ENCODE measurements around the gene CTSC. TPM values are rescaled to one million over a fixed set of nuclear protein-coding genes. Genes with fewer than 3 reads are reported as not detected.
A peak's percentile ranks its signal among the peaks of the same experiment; 100 is the strongest.
"Not testable (repeated sequence)": the region's sequence is repeated elsewhere in the genome, so short reads cannot be mapped to it uniquely, and the experiment has no call there.

Gene CTSC
- total RNA-seq, 1 donor from 2014 or later, result 20.3 TPM

GRCh38 chr11:88297421-88297820 is 40.1 kb downstream of the CTSC start:
- DNase-seq (no peak), ATAC-seq (no peak)
- intact Hi-C loops (cut with micrococcal nuclease), result no loop called here

GRCh38 chr11:88295028-88295427 is 42.5 kb downstream of the CTSC start:
- intact Hi-C loops (cut with micrococcal nuclease), result no loop called here
- ATAC-seq, result no peak
- DNase-seq, result no peak

- ATAC-seq (peak; percentile 26), DNase-seq (no peak)
- intact Hi-C loops (cut with micrococcal nuclease), result no loop called here
Measured at GRCh38 chr11:88293931-88294330, 43.6 kb downstream of the CTSC start.

DNA sequence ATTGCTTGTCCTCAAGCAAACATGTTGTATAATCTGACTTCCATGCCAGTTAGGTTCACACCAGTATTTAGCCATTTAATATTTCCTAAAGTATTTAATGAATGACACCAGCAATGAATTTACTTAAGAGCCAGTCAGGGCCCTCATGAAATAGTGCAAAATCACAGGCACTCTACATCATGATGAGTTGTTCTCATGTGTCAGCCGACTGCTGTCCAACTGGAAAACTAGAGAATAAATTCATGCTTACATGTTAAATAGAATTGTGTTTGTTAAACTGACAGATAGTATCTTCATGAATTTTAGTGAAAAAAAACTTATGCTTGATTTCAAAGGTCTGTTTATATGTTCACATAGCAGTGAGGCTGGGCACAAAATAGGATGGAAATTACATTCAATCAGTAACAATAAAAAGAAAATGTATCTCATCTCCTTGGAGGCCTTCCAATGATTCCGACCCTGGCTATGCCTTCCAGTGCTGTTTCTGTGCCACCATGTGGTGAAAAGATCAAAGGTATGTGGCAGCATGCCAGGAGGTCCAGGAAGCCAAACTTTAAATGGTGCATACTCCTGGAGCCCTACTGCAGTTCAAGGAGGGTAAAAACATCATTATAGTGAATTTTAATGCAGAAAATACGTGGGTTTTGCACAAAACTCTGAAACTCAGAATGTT is 45.2 kb downstream of the CTSC start:
- intact Hi-C loops (cut with micrococcal nuclease), result no loop called here
- ATAC-seq (no peak), DNase-seq (no peak)

DNA sequence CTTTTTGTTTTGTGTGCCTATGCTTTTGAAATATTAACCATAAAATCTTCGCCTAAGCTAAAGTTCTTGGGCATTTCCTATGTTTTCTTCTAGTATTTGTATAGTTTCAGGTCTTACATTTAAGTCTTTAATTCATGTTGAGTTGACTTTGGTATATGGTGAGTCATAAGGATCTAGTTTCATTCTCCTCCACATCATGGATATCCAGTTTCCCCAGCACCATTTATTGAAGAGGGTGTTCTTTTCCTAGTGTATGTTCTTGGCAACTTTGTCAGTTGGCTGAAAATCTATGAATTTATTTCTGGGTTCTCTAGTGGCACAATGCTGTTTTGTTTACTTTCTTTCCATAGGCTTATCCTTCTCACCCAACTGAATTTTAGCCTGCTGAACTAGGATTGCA is 49.0 kb downstream of the CTSC start:
- ATAC-seq, result no peak
- no peak for DNase-seq
- intact Hi-C loops (cut with micrococcal nuclease), result no loop called here

- peak; percentile 18 for ATAC-seq
- DNase-seq, result no peak
- intact Hi-C loops (cut with micrococcal nuclease), result no loop called here
Measured at GRCh38 chr11:88284336-88285050, 53.0 kb downstream of the CTSC start.

DNA sequence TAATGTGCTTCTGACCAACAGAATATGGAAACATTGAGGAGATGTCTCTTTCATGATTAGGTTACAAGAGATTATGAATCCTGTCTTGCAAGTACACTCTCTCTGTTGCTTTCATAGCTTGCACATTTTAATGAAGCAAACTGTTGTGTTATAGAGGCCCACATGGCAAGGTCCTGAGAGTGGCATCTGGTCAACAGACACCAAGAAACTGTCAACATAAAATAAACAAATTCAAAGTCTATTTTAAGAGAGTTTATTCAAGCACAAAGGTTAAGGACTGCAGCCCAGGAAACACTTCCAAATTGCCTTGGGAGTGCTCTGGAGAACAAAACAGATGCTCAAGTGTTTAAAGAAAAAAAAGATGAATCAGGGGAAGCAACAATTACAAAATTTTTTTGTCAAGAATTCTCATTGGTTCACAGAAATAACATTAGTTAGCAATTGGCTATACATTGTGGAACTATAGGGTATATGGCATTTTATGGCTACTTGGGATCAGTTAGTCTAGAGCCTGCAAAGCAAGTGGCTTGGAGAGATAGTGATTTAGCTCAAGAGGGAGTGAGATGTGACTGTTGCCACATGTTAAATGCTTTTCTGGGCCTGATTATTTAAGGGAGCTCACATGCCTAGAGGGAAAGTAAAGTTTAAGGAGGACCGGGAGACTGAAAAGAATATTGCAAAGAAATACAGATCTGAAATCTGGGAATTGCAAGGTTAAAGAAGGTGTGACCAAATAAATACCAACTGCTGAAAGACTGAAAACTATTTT is 54.6 kb downstream of the CTSC start:
- ATAC-seq (no peak), DNase-seq (no peak)
- intact Hi-C loops (cut with micrococcal nuclease), result no loop called here

GRCh38 chr11:88281317-88281712 is 56.2 kb downstream of the CTSC start:
- intact Hi-C loops (cut with micrococcal nuclease), result no loop called here
- no peak for ATAC-seq
- no peak for DNase-seq

GRCh38 chr11:88280673-88281316 is 56.7 kb downstream of the CTSC start:
- intact Hi-C loops (cut with micrococcal nuclease), result no loop called here
- DNase-seq (no peak), ATAC-seq (no peak)

DNA sequence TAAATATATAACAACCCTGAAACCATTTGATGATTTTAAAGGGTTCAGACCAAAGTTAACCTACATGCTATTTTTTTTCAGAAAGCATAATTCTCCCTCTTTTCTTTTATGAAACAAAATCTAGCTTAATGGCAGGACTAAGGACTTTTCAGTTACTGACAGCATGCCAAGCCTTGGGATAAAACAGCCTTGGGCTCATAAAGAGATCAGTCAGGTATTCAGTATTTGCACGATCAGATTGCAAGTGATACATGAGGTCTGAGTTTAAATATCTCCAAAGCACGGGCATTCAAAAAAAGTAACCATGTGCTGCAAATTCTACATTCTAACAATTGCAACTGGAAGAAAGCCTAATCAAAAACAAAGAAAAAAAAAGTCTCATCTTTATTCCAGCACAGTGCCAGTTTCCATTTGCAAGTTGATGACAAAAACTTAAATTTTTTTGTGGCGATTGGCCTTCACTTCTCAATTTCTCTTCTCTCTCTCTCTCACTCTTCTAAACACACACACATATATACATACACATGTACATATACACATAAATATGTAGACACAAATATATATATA is 60.1 kb downstream of the CTSC start:
- intact Hi-C loops (cut with micrococcal nuclease), result no loop called here
- ATAC-seq, result no peak
- no peak for DNase-seq

DNA sequence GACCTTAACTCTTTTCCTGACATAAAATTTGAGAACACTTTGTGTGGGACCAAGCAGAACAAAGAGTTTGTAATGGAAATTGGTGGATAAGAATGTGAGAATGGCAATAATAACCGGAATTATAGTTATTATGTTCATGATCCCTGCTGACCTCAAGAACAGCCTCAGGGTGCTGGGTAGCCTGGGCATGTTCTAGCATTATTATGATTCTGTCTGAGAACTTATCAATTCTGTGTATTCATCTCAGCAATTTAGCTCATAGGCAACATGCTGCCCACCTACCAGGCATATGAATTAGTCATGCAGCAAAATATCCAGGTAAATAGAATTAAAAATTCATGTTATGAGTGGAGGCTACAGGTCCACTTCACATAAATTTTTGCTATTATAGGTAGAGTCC is 61.9 kb downstream of the CTSC start:
- no peak for DNase-seq
- intact Hi-C loops (cut with micrococcal nuclease), result no loop called here
- ATAC-seq, result no peak

- ATAC-seq (no peak), DNase-seq (no peak)
- intact Hi-C loops (cut with micrococcal nuclease), result no loop called here
Measured at GRCh38 chr11:88266919-88267318, 70.6 kb downstream of the CTSC start.

DNA sequence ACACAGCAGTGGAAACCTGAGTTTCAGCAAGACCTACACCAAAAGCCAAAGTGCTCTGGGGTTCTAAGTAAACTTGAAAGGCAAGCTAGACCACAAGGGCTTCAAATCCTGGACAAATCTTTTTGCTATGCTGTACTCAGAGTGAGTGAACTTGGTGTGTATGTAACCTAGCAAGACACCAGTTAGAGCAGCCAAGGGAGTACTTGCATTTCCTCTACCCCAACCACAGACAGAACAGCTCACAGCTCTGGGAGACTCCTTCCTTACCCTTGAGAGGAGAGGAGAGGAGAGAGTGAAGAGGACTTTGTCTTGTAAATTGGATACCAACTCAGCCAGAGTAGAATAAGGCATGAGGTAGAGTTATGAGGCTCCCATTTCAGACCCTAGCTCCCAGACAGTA is 71.4 kb downstream of the CTSC start:
- ATAC-seq (no peak), DNase-seq (no peak)
- intact Hi-C loops (cut with micrococcal nuclease), result no loop called here

DNA sequence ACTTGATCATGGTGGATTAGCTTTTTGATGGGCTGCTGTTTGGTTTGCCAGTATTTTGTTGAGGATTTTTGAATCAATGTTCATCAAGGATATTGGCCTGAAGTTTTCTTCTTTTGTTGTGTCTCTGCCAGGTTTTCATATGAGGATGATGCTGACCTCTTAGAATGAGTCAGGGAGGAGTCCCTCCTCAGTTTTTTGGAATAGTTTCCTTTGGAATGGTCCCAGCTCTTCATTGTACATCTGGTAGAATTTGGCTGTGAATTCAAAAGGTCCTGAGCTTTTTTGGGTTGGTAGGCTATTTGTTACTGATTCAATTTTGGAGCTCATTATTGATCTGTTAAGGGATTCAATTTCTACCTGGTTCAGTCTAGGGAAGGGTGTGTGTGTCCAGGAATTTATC is 78.1 kb downstream of the CTSC start:
- no peak for DNase-seq
- no peak for ATAC-seq
- intact Hi-C loops (cut with micrococcal nuclease), result no loop called here

DNA sequence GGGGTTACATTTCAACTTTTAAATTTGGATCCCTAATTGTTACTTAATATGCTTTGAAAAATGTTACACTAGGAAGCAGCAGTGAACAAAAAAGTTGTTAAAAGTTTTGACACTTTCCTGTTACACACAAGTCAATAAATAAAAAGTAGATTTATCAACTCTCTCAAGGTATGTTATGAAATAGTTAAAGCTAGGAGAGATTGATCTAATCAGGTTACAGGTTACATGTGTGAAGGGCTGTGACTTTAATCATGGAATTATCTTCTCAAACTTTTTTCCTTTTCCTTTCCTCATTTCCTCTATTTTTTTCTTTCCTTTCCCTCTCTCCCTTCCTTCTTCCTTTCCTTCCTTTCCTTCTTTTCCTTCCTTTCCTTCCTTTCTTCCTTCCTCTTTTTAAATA is 85.3 kb downstream of the CTSC start:
- DNase-seq, result no peak
- intact Hi-C loops (cut with micrococcal nuclease), result no loop called here
- no peak for ATAC-seq

- DNase-seq (no peak), ATAC-seq (no peak)
- intact Hi-C loops (cut with micrococcal nuclease), result no loop called here
Measured at GRCh38 chr11:88250566-88251242, 86.8 kb downstream of the CTSC start.

- no peak for ATAC-seq
- intact Hi-C loops (cut with micrococcal nuclease), result no loop called here
- no peak for DNase-seq
Measured at GRCh38 chr11:88249706-88250105, 87.8 kb downstream of the CTSC start.

DNA sequence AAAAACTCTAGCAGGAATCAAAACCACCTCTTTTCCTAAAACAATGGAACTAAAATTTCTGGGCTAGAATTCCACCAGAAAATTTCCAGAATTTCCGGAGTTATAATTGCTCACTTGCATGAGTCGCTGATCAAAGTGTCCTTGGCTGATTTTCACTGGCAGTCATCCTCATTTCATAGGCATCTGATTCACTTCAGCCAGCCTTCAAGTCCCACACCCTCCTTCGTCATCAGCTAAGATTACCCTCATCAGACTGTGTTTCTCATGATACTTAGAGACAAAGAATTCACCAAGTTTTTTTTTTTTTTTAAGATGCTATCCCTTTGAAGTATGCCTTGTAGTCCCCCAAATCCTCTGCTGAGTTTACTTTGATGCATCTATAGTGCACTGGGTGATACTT is 90.8 kb downstream of the CTSC start:
- ATAC-seq (no peak), DNase-seq (no peak)
- intact Hi-C loops (cut with micrococcal nuclease), result no loop called here

DNA sequence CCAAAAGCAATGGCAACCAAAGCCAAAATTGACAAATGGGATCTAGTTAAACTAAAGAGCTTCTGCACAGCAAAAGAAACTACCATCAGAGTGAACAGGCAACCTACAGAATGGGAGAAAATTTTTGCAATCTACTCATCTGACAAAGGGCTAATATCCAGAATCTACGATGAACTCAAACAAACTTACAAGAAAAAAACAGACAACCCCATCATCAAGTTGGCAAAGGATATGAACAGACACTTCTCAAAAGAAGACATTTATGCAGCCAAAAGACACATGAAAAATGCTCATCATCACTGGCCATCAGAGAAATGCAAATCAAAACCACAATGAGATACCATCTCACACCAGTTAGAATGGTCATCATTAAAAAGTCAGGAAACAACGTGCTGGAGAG is 92.0 kb downstream of the CTSC start:
- DNase-seq; ATAC-seq; intact Hi-C loops (cut with micrococcal nuclease): not testable (repeated sequence)
